ENCODE measurements around the gene IL12RB1. TPM values are rescaled to one million over a fixed set of nuclear protein-coding genes. Genes with fewer than 3 reads are reported as not detected.
"Not testable (repeated sequence)": the region's sequence is repeated elsewhere in the genome, so short reads cannot be mapped to it uniquely, and the experiment has no call there.

Gene IL12RB1
- polyA plus RNA-seq, 1 experiment: 0.10 TPM

DNA sequence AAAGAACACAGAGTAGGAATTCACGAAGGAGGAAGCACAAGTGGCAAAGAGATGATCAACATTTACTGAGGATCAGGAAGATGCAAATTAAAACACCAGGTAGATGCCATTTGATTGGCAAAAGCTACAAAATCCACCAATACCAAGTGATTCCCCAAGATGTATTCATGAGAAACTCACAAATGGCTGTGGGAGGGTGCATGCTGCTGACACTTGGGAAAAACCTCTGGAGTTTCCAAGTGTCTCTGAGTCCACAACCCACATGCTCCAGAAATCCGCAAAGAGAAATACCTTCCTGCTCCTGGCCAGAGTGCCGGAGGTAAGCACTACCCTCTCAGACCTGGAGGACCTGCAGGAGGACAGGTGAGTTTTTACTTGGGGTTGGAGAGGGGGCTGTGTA, 43.1 kb downstream of the IL12RB1 start:
- ChIA-PET POLR2A (no interaction called here), CTCF (interaction anchor here (0.6 kb wide), 1 partner anchor 709 kb away, joined by 5 read pairs; no protein-coding TSS in a partner anchor)
- Histone ChIP-seq H3K27me3 (ENCODE audit: control insufficient read depth, insufficient read depth, low read length) (peaks cover 3% of the 10 kb centered on the region), H3K4me3 (ENCODE audit: low read depth, low read length) (no peak overlapping the region), H3K36me3 (ENCODE audit: control insufficient read depth, insufficient read depth, low read length) (no peaks in the 10 kb centered on the region)
- no peak for DNase-seq (ENCODE audit: low read depth)
- TF ChIP-seq, protein P1, sequence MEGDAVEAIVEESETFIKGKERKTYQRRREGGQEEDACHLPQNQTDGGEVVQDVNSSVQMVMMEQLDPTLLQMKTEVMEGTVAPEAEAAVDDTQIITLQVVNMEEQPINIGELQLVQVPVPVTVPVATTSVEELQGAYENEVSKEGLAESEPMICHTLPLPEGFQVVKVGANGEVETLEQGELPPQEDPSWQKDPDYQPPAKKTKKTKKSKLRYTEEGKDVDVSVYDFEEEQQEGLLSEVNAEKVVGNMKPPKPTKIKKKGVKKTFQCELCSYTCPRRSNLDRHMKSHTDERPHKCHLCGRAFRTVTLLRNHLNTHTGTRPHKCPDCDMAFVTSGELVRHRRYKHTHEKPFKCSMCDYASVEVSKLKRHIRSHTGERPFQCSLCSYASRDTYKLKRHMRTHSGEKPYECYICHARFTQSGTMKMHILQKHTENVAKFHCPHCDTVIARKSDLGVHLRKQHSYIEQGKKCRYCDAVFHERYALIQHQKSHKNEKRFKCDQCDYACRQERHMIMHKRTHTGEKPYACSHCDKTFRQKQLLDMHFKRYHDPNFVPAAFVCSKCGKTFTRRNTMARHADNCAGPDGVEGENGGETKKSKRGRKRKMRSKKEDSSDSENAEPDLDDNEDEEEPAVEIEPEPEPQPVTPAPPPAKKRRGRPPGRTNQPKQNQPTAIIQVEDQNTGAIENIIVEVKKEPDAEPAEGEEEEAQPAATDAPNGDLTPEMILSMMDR (IDR thresholded peaks at IDR 0.05; ENCODE audit: insufficient read depth, low read depth, low read length): no peak

DNA sequence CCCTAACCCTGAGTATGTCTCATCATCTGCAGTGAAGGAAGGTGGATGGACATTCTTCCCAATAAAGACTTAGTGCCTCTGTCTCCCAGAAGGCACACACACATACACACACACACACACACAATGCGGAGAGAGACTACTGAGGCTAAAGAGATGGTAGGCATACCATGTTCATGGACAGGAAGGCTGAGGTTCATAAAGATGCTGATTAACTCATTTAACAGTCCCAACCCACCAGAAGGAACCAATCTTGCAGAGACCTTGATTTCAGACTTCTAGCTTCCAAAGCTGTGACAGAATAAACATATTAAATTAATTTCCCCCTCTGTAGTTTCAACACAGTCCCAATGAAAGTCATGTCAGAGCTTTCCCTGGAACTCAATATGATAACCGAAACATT, 45.7 kb downstream of the IL12RB1 start:
- Histone ChIP-seq H3K27me3 (ENCODE audit: control insufficient read depth, insufficient read depth, low read length) (peaks cover 3% of the 10 kb centered on the region), H3K4me3 (ENCODE audit: low read depth, low read length) (no peak overlapping the region), H3K36me3 (ENCODE audit: control insufficient read depth, insufficient read depth, low read length) (no peaks in the 10 kb centered on the region)
- ChIA-PET POLR2A (no interaction called here), CTCF (no interaction called here)
- no peak for DNase-seq (ENCODE audit: low read depth)
- TF ChIP-seq, protein P1 (IDR thresholded peaks at IDR 0.05; ENCODE audit: insufficient read depth, low read depth, low read length): no peak

DNA sequence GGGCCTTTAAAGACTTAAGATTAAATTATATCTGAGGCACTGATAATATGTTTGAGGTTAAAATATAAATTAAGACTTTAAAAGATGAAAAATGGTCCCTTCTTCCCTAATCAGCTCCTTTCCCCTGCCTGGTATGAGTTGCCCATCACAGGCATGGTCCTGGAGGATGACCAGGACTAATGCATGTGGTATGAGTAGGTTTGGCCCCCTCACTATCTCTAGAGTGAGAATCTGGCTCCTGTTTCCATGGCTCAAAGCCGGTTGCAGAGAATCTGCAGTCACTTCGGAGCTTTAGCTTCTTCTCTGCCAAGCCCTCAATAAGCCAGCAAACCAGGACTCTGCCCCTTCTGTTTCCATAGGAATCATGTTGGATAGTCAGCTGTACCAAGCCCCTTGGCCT, 54.6 kb downstream of the IL12RB1 start:
- H3K27me3 ChIP-seq (ENCODE audit: control insufficient read depth, insufficient read depth, low read length); POLR2A ChIA-PET; H3K36me3 ChIP-seq (ENCODE audit: control insufficient read depth, insufficient read depth, low read length); H3K4me3 ChIP-seq (ENCODE audit: low read depth, low read length); DNase-seq (ENCODE audit: low read depth): not testable (repeated sequence)
- CTCF ChIA-PET: interaction anchor here (0.5 to 1.2 kb wide), 2 partner anchors 11 to 23 kb away, joined by 3 read pairs; no protein-coding TSS in a partner anchor

DNA sequence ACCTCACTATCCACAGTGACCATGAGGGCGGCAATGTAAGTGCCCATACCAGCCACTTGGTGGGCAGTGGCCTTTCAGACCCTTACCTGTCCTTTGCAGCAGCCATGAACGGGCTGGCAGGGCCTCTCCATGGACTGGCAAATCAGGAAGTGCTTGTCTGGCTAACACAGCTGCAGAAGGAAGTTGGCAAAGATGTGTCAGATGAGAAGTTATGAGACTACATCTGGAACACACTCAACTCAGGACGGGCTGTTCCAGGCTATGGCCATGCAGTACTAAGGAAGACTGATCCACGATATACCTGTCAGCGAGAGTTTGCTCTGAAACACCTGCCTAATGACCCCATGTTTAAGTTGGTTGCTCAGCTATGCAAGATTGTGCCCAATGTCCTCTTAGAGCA, 55.3 kb downstream of the IL12RB1 start:
- H3K4me3 ChIP-seq (ENCODE audit: low read depth, low read length); POLR2A ChIA-PET; DNase-seq (ENCODE audit: low read depth); H3K36me3 ChIP-seq (ENCODE audit: control insufficient read depth, insufficient read depth, low read length); H3K27me3 ChIP-seq (ENCODE audit: control insufficient read depth, insufficient read depth, low read length): not testable (repeated sequence)
- CTCF ChIA-PET: interaction anchor here (0.8 to 1.2 kb wide), 2 partner anchors 11 to 28 kb away, joined by 3 read pairs; no protein-coding TSS in a partner anchor

DNA sequence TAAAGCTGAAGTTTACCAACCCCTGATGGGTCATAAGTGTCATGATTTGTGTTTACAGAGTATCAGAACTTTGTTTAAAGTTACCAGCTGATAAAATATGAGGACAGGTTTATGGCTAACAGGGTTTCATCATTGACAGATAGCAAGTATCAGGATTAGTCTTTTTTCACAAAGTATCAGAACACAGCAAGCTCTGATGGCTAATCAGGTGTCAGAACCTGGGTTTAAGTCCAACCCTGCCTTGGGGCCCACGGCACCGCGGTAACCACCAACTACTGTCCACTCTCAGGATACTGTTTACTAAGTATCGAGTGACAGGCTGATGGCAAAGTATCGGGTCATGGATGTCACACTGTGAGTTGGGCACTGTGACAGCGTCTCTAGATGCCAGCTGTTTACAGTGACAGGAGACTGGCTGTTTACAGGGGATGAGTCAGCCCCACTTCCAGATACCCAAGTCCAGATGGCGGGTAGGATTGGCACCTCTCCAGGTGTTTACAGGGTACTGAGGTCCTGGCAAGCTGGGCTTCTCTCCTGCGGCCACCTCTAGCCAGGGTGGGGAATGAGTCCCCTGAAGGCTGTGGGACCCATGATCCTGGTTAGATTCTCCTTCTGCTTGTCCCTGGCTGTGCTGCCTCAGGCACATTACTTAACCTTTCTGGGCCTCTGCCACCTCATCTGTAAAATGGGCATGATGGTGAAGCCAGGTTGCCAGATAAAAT, 57.0 kb downstream of the IL12RB1 start:
- Histone ChIP-seq H3K27me3 (ENCODE audit: control insufficient read depth, insufficient read depth, low read length) (no peaks in the 10 kb centered on the region), H3K4me3 (ENCODE audit: low read depth, low read length) (no peak overlapping the region), H3K36me3 (ENCODE audit: control insufficient read depth, insufficient read depth, low read length) (no peaks in the 10 kb centered on the region)
- TF ChIP-seq, protein P1 (IDR thresholded peaks at IDR 0.05; ENCODE audit: insufficient read depth, low read depth, low read length): no peak
- no peak for DNase-seq (ENCODE audit: low read depth)
- ChIA-PET CTCF (interaction anchor here (1.2 kb wide), 2 partner anchors 13 to 29 kb away, joined by 3 read pairs; no protein-coding TSS in a partner anchor), POLR2A (no interaction called here)

DNA sequence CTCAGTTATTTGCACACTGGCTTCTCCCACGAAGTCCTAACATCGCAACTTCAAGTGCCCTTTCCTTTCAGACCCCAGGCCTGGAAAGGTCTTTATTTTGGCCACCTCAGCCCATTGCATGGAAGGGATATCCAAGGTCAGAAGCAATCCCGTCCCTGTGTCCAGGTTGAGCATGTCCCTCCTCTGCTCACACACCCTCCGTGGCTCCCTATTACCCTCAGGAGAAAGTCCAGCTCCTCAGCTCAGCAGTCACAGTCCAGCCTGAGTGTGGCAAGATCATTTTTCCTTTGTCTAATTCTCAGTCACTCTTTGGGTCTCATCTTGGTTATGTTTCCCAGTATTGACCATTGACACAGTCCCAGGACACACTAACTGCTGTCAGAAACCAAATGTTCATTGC, 59.6 kb downstream of the IL12RB1 start:
- H3K36me3 ChIP-seq (ENCODE audit: control insufficient read depth, insufficient read depth, low read length): no peaks in the 10 kb centered on the region
- ChIA-PET POLR2A (no interaction called here), CTCF (interaction anchor here (0.8 to 1.3 kb wide), 2 partner anchors 20 to 660 kb away, joined by 3 to 4 read pairs; no protein-coding TSS in a partner anchor)
- H3K4me3 ChIP-seq (ENCODE audit: low read depth, low read length): no peak overlapping the region
- no peak for DNase-seq (ENCODE audit: low read depth)
- TF ChIP-seq, protein P1 (IDR thresholded peaks at IDR 0.05; ENCODE audit: insufficient read depth, low read depth, low read length): no peak
- no peaks in the 10 kb centered on the region for H3K27me3 ChIP-seq (ENCODE audit: control insufficient read depth, insufficient read depth, low read length)
